ENCODE results near the gene PLOD2.

The PLOD2 gene

DNA sequence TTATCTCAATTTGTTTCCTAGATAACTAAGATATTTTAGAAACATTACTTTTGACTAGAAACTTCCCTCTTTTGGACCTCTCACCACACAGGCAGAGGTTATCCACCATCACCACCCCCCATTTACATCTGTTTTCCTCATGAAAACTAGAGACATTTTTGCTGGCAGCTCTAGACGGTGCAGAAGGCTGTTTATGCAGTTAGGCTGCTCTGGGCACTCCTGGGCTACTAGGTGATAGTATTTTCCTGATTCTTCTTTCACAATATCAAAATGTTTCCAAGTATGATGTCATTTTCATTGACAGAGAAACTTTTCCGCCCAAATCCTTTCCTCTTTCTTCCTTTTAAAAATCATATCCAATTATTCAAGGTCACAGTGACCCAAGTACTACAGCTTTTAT, 67.1 kb downstream of the PLOD2 start:
- DNase-seq = no peak

DNA sequence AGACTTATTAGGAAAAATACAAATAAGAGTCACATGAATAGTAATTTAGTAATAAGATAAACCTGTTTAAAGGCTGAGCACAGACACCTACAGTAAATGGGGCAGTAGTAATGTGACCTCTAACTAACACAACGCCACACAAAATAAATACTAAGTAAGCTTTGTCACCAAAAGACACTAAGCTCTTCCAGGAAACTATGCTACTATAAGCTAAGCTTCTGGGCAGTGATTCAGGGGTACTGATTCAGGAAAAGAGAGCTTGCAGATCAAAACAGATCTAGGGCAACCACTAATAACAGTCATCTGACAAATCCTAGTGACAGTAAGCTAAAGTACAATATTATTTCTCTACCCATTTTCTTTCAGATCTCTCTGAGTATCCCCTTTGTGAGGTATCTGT, 68.8 kb downstream of the PLOD2 start:
- DNase-seq = no peak

DNA sequence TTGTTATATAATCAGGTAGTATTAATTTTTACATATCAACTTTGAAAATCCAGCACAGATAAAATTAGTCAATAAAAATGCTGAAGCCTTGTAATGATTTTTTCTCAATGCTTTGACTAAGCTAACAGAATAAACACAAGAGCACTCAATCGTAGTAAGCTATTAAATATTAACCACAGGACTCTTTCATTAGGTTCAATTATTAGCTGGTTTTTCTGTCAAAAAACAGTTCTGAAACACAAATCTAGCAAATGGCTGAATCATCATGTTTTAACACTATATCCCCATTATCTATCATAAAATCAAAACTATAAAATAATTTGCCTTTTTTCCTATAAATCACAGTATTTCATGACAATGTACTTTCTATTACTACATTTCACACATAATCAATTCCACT, 69.6 kb downstream of the PLOD2 start:
- DNase-seq = no peak

DNA sequence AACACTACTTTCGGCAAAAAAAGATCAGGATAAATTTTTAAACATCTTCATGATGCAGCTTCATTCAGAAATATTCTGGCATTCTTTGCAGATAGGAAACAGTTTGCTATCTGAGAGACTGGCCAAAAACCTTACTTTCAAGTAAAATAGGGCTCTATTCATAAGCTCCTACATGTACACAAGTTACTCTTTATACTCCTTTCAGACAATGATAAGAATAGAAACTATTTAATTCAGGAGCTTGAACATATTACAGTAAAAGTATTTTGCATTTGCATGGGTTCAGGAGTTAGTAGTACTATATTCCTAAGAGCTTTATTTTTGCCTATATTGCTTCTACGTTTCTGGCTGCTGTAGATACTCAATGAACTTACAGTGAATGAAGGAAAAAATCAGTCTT, 70.5 kb downstream of the PLOD2 start:
- no peak for DNase-seq

DNA sequence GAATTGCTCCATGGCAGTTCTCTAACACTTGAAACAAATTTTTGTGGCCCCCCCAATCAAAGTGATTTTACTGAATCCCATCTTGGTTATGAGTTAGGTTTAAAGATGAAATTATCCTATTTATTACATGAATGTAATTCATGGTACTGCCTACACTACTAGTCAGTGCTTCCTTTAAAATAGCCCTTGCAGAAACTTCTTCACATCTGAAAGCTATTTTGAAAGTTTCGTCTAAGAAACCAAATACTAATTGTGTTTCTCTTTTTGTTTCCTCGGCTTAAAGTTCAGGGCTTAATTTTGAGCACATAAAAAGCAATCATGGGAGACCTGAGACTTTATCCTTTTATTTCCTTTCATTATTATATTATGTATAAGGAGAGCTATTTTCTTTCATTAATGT, 72.1 kb downstream of the PLOD2 start:
- DNase-seq = no peak

DNA sequence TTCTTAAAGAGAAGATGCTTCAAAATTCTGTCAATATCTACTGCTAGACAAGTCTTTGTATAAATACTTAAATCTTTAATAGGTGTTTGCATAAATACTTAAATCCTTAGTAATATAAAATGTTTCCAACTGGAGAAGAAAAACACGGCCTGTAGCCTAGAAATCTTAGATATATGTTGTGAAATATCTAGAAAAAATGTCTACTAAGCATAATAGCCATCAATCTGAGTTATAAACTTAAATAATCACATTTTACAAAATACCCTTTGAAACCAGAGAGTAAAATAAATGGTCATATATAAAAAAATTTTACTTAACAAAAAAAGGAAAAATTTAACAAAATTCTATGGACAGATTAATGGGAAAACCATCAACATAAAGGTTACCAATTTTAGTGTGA, 73.9 kb downstream of the PLOD2 start:
- DNase-seq = no peak

DNA sequence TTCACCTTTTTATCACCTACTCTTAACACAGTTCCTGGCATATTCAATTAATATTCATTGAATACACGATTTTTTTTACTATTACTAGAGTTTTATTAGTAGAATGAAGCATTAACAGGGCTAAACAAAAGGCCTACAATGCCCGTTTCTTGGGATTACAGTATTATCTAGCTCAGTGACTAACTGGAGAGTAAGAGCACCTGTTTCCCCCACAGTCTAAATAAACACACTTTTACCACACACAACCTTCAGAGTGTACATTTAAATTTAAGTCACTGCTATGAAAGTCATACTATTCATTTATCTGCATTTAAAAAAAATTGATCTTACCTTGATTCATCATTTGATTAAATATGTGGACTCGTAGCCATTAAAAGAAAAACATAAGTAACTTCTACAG, 74.8 kb downstream of the PLOD2 start:
- DNase-seq = no peak

DNA sequence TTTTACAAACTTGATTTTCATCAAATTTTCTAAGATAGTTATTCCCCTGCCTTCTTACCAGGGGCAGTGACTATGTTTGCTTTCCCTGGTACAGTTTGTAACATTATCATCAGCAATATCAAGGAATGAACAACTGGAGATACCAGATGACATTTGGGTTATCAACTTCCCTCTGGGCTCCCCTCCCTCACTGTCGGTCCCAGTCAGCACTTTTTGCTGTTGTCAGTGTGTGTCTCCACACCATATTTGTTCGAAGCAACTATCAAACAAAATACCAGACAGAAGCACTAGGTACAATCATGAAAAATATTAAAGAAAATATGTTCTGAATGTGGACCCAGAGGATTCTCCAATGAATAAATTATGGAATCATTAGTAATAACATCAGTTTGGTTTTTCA, 75.3 kb downstream of the PLOD2 start:
- DNase-seq = no peak

DNA sequence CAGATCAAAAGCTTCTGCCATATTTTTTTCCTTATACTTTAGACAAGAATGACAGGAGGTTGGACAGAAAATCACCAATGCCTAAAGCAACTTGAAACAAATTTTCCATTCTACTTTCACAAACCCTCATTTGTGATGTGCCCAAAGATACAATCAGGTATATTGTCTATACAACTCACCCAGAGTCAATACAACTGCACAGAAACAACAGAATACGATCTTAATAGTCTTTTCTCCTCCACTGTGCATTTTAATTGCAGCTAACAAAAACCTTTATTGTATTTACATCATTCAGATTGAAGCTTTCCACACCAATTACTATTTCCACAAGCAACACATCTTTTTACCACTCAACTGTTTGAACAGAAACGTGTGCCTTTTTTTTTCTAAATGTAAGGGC, 80.4 kb downstream of the PLOD2 start:
- DNase-seq = no peak

DNA sequence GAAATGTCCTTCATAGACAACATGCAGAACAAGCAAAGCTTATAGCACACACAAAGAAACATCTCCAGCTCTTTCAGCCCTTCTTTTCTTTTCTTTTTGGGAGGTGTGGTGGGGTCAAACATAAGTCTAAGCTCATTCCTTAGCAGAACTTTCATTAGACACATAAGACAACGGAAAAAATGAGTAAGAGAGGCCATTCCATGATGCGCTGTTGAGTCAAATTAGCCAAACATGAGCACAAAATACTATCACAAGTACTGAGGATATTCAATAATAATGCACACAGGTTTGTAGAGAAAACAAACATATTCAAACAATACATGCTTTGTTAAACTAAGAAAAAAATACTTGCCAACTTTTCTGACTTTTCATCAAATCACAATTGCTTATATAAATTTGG, 83.0 kb downstream of the PLOD2 start:
- no peak for DNase-seq

DNA sequence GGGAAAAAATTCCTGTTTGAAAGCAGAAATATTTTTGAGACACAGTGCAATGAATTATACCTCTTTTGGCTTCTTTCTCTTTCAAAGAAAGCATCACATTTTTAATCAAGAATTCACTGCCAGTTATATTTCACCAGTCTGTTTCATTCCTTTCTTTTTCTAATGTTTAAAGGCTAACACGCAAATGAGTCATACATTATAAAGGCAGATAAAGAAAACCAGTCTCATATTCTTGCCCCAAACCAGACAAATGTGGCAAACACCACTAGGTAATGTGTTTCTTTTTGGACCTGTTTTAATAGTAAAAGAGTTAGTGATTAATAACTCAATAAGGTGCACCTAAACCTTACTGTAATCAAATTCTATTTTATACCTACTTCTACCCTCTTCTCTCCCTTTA, 83.8 kb downstream of the PLOD2 start:
- no peak for DNase-seq

DNA sequence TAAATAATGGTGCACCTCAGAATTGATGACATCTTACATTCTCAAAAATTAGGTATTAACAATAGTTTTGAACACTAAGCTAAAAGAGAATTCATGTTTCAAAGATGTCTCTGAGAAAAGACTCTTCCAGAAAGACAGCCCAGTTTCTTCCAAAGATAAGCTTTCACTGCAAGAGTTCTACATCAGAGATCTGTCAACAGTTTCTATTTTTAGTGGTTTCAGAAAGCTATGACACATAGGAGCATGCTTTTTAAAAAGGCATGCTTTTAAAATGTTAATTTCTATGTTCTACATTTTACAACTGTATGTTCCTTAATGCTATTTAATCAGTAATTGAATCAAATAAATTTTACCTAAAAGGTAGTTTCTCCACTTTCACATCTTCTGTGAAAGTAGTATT, 88.2 kb downstream of the PLOD2 start:
- DNase-seq = no peak

DNA sequence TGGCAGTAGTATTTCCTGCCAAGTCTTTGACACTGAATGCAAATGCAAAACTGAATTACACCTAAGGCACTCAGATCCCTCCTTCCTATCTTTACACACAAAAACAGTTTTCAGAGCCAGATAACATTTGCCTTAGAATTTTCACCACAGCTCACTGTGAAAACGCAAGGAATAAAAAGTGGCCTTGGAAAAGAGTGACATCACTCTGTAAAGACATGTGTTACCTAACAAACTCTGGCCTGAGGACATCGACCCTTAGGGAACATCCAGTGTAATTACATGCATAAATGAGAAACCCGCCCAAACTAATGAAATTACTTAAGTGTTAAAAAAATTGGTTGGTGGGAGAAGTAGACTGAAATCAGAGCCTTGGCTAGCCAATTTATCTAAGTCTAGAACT, 88.9 kb downstream of the PLOD2 start:
- no peak for DNase-seq

DNA sequence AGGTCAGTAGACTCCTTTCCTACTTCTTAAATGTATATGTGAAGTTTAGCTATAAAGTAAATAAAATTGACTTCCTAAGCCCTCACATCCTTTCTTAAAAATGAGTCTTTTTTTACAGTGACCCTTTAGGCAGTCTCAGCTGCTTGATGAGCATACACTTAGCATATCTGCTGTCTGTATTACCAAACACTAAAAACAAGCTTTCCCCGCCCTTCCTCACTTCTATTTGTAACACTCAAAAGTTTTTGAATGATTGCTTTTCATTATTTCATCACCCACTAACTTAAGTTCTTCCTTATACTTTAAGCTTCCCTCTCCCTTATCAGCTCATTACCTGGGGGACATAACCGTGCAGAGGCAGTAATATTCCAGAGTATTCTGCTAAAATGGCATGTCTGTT, 89.4 kb downstream of the PLOD2 start:
- no peak for DNase-seq

DNA sequence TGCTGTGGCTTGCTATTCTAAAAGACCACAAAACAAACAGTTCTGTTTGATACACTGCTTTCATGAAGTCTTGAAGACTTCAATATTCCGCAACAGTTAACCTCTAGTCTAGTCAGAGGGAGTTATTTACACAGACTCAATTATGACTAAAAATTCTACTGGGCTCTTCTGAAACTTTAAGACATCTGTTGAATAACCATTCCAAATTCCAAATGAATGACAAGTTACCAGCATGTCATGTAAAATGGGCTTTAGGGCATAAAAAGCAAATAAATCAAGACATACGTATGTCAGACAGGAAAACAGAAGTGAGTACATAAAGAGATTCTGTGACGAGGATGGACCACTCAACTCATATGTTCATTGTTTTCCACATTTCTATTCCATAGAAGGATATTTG, 93.9 kb downstream of the PLOD2 start:
- no peak for DNase-seq

DNA sequence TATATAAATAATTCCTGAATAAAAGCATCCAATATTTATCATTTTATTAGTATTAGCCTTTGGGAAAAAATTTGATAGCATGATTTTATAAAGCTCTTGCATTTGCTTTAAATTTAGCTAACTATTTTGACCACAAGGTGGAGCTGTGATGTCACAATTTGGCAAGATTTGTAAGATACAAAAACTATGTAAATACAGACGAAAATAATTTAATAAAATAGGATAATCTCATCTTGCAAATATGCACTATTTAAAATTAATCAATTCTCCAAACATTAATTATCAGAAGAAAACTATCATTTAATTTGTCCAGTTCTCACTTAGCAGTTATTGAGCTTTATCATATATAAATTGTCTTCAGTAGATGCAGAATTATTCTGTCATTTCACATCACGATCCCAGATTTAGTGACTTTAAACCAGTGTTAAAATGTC, 95.4 kb downstream of the PLOD2 start:
- peak; percentile 21 for DNase-seq

DNA sequence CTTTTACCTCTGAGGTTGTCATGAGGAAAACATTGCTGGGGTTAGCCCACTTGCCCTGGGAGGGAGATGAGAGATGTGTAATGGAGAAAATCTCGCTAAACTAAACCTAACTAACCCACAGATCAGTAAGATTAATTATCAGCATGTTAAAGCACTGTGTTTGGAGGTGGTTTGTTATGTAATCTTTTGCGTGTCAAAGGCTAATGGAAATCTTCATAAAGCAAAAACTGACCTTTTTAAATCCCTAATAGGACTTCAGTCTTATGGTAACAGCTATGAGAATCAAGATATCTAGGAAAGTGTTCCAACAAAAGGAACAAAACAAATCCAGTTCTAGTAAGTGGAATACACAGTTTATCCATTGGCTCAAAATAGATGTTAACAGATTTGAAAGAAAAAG, 102.7 kb downstream of the PLOD2 start:
- DNase-seq = no peak

DNA sequence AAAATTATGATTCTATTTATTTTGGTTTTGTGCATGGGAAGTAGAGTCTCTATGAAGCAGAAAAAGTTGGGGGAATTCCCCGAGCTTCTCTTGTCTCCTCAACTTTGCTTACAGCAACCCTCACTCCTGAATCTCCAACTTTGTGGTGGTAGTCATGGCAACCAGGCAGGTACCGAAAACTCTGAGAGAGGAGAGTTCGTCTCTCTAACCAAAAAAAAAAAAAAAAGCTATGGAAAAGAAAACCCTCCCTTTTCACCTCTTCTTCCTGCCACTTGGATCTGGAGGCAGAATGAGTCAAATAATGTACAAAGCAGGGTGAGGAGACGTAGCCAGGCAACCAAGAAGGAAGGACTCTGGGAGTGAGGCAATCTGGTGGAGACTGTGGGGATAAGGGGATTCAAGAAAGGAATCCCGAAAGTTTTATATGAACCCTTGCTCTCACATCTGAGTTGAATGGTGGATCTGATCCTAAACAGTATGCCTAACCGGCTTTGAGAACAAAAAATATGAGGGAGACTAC, 108.1 kb downstream of the PLOD2 start:
- DNase-seq = no peak

DNA sequence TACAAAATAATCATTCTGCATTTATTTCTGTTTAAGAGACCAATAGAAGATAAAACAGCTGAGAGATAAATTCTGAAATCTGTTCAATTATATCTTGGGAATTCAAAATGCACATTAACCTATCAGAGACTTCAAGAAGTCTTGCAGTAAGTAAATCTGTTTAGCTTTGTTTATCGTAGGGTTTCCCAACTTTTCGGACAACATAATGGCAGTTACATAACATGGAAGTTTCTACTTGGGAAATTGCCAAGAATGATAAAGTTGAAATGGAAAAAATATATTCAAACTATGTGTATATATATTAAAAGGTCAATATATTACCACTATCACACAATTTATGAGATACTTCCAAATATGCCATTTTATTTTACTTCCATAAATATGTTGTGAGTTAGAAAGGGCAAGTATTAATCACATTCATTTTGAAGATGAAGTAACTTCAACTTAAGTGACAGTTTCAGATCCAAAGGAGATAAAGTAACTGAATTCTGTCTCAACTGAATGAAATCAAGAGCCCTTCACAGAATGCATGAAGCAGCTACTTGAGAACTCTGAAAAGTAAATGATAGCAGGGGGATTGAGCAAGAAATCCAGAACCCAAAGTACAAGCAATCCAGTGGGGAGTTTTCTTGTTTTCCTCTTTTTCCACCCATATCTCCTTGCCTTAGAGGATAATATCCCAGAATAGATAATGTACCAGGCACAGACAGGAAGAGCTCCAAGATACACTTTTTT, 108.8 kb downstream of the PLOD2 start:
- no peak for DNase-seq

DNA sequence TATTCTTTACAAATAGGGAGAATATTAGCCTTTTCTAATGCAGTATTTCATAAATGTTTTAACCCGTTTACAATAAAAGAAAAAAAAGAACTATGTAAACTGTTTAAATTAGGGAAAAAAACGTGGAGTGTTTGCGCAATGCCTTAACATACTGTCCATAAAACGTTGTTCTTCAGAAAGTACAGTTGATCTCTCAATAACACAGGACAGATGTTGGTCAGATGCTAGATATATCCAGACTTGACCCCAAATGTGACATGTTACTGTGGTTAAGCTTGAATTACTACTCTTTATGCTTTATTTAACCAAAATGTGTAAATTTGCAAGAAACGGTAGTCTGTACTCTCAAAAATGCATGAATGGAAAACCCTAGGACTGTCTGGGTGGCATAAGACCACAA, 110.3 kb downstream of the PLOD2 start:
- DNase-seq = no peak

DNA sequence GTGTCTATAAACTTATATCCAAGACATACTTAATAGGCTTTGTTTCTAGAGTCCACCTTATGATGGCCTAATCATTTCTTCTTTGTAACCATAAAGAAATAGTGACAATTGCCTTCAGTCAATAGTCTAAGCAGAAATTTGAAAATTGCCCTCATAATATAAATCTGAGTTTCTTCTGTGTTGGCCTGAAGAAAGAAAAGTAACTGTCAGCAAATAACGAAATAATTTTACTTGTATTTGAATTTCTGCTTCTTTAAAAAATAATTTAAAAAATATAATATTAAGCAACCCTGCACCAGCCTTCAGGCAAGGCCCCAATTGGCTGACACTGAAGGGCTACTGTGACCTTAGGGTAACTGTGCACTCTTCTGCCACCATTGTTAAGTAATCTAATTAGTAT, 113.5 kb downstream of the PLOD2 start:
- DNase-seq = no peak

DNA sequence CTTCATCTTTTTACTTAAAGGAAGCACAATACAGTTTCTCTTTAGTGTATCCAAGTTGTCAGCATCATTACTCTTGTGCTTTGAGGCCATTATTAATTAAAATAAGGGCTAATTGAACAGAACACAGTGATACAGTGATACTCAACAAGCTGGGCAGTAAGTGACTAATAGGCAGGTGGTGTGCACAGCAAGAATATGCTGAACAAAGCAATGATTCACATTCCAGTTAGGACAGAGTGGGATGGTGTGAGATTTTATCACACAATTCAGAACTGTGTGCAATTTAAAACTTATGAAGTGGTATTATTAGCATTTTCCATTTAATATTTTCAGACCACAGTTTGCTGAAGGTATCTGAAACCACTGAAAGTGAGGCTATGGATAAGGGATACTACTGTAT, 116.9 kb downstream of the PLOD2 start:
- no peak for DNase-seq

DNA sequence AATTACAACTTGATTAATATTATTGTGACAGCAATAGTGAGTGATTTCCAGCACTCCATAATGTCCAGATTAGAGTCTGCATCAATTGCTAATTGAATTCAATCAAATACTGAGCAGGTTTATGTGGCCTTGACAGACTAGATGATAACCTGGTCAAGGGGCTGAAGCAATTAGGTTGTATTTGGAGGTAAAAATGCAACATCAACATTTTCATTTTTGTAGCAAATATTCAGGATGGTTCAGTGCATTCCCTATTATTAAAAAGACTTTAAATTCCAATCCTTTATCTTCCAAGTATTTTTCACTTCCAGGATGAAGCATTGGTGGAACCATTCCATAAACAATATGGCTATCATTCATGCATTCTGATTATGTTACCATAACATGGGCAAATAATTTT, 120.4 kb downstream of the PLOD2 start:
- DNase-seq = no peak

DNA sequence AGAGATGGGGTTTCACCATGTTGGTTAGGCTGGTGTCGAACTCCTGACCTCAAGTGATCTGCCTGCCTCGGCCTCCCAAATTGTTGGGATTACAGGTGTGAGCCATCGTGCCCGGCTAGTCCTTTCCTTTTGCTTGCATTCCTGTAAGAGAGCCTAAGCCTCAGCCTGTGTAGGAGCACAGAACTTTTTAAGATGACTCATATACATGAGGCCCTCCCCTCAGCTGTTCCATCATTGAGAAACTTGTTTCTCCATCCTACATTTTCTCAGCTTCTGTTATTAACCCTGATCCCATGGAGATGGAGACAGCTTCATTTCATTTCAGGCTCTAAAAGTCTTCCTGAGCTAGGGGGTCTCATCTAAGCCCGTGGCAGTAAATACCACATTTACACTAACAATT, 123.3 kb downstream of the PLOD2 start:
- no peak for DNase-seq

DNA sequence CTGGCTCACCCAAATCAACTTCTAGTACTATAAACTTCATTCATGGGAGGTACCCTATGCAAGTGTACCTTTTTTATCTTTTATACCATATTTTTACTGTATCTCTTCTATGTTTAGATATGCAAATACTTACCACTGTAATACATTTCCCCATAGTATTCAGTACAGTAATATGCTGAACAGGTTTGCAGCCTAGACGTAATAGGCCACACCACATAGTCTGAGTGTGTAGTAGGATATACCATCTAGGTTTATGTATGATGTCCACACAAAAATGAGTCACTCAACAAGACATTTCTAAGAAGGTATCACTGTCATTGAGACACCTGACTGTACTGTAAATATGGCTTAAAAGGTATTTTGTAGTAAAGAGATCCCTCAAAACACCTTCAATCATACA, 124.7 kb downstream of the PLOD2 start:
- DNase-seq = no peak
